Hepatic stellate cell (primary cell): ENCODE results near the gene EFCC1.
"Not testable (repeated sequence)": the region's sequence is repeated elsewhere in the genome, so short reads cannot be mapped to it uniquely, and the experiment has no call there.

Source experiments
- DNase-seq: peaks from one replicate; pipeline ENCODE4 v3.0.0; 2011; ENCODE audit warnings: low spot score

Gene EFCC1

DNA sequence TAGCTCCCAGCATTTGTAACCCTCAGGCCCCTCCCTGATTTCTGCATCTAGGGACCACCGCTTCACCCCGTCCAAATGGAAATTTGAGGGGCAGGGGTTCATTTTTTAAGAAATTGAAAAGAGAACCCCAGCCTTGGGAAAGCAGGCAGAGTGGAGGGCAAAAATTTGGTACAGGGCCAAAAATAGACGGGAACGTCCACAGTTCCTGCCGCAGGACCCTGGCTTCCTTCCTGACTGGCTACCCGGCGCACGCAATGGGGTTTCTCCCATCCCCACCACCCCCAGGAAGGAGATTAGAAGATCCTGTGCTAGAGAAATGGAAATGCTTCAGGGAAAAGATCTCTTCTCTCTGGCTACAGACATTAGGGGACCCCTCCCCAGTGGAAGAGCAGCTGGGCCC is 80.4 kb downstream of the EFCC1 start:
- no peak for DNase-seq

DNA sequence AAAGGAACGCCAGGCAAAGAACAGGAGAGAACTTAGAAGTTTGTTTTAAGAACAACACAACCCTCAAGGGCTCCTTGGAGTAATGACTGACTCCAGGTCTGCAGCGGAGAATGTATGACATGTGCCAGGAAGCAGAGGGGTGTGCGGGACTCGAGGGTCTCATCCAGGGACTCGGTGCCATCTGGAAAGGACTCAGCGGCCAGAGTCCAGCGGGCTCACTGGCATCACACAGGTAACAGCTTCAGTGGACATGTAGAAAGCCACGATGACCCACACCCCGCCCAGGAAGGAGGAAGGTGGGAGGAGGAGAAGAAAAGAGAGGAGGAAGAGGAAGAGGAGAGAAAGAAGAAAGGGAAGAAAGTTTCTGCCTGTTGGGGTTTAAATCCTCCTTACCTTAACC is 80.9 kb downstream of the EFCC1 start:
- DNase-seq: no peak

DNA sequence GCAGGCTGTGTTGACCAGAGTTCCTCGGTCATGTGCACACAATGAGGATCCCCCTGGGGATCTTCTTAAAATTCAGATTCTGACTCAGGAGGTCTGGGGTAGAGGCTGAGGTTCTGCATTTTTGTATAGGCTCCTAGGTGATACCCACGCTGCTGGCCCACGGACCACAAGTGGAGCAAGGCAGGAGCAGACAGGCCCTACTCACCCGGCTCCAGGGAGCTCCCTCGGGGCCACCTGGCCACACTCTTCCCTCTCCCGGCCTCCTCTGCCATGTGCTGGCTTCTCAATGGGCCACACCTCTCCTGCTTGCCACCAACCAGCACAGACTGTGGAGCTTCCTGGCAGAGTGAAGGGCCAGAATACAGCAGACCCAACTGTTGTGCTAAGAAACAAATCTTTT is 83.4 kb downstream of the EFCC1 start:
- no peak for DNase-seq

DNA sequence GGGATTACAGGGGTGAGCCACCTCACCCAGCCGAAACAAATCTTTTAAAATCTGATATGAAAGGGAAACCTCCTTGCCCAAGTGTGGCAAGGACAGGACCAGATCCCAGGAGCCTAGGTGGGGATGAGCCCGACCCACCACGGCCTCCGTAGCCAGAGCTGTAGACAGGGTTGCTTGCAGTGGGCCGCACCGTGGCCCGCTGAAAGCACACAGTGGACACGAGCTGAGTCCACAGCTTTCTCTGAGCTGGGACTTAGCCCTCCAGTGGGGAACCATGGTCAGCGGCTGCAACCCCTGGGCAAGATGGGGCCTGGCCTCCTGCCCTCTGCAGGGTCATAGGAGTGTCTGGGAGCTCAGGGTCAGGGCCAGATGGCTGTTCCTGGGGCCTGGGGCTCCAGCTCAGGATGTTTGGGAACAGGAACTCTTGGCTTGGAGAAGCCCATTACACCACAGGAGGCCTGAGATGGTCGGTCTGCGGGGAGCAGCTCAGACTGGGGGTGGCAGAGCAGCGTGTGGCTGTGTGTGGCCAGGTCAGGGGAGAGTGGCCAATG is 84.1 kb downstream of the EFCC1 start:
- DNase-seq: no peak

DNA sequence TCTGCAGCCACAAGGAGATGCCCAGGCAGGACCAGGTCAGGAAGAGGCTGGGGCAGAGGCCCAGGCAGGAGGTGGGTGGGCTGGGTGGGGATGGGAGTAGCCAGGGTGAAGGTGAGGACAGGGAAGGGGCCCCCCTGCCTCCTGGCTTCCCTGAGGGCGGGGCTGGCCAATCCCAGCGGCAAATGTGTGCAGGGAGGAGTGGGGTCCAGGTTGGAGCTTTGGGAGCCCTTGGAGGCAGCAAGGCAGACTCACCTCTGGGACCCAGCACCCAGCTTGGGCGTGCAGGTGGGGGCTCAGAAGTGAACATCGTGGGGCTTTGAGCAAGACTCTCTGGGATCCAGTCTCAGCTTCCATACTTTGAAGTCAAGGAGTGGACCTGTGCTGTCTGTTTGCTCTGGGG is 84.7 kb downstream of the EFCC1 start:
- no peak for DNase-seq

DNA sequence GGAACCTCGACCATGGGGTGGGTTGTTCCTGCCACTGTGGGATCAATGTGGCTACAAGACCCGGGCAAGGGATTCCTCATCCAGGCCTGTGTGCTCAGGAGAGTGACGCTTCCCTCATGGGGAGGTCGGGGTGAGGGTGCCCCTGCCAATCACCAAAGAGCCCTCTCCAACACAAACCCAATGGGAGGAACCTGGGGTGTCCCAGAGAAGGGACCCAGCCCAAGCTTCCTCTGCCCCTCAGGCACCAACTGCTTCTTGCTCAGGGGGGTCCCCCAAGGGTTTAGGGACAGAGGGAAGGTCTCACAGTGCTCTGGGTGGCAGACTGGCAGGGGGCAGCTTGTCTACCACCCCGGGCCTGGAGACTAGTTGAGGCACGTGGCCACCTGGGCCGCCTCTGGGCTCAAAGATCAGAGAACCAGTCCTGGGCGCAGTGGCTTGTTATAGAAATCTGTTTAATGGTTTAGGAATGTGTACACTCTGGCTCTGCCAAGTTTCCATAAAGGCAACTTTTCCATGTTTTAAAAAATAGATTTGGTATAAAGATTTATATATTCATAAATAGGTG is 86.1 kb downstream of the EFCC1 start:
- DNase-seq: peak; percentile 34

DNA sequence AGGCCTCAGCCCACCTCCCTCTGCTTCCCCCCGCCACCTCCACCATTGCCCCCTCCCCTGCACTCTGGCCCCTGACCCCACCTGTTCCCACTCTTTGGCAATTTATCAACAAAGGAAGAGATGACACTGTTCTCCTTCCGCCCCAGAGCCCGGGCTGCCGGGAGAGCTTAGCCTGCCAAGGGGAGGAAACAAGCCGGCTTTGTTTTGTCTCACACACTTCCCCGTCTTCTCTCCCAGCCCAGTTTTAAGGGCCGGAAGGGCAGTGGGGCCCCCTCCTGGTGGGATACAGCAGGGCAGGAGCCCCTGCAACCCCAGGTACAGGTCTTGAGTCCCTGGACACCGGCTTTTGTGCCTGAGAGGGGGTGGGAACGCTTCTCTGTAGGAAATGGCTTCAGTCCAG is 86.8 kb downstream of the EFCC1 start:
- DNase-seq: not testable (repeated sequence)

DNA sequence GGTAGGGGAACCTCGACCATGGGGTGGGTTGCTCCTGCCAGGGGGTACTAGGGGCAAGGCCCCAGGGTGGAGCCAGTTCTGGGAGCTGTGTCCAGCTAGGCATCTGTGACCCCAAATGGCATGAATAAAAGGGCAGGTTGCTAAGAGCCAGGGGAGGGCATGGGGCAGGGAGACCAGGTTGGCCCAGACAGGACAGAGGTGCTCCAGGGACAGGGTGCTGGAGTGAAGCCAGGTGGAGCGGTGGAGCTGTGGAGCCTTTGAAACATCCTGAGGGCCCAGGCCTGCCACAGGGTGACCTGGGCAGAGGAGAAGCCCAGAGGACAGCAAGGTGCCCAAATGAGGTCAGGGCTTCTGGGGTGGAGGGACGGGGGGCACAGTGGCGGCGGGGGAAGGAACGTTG is 87.2 kb downstream of the EFCC1 start:
- not testable (repeated sequence) for DNase-seq
